ENCODE results near the gene ZNF391.

GRCh38 chr6:27428966-27429365 lies 40.4 kb downstream of the ZNF391 start:
- TF ChIP-seq POLR2A (IDR thresholded peaks at IDR 0.05) (no peak), POLR2AphosphoS5 (IDR thresholded peaks at IDR 0.05) (no peak)
- TF ChIP-seq, protein P1, sequence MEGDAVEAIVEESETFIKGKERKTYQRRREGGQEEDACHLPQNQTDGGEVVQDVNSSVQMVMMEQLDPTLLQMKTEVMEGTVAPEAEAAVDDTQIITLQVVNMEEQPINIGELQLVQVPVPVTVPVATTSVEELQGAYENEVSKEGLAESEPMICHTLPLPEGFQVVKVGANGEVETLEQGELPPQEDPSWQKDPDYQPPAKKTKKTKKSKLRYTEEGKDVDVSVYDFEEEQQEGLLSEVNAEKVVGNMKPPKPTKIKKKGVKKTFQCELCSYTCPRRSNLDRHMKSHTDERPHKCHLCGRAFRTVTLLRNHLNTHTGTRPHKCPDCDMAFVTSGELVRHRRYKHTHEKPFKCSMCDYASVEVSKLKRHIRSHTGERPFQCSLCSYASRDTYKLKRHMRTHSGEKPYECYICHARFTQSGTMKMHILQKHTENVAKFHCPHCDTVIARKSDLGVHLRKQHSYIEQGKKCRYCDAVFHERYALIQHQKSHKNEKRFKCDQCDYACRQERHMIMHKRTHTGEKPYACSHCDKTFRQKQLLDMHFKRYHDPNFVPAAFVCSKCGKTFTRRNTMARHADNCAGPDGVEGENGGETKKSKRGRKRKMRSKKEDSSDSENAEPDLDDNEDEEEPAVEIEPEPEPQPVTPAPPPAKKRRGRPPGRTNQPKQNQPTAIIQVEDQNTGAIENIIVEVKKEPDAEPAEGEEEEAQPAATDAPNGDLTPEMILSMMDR (IDR thresholded peaks at IDR 0.05) = no peak
